ENCODE measurements around the gene PCGF2.

DNA sequence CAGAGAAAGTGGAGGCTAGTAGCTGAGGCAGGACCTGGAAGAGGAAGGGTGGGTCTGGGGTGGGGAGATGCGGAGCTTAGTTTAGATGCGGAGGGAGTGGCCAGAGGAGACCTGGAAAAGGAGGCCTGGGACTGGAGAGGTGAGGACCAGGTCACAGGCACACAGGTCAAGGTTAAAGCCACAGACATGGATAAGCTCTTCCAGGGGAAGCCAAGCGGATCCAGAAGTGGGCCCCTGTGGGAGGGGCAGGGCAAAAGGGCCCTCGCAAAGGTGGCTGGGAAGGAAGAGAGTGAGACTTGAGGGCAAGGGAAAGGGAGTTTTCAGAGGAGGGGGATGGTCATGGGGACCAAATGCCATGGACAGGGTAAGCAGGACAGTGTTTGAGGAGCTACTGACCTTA is 57.0 kb downstream of the PCGF2 start:
- TF ChIP-seq ZC3H10 (CRISPR knock-in tag; IDR thresholded peaks at IDR 0.05): no peak
- no peak for TF ChIP-seq ARNTL (CRISPR knock-in tag; IDR thresholded peaks at IDR 0.05; ENCODE audit: borderline replicate concordance, low read depth)
- TF ChIP-seq RARB (CRISPR knock-in tag; IDR thresholded peaks at IDR 0.05): no peak
- no peak for TF ChIP-seq ZNF565 (CRISPR knock-in tag; conservative IDR thresholded peaks at IDR 0.05; ENCODE audit: low read depth)
- TF ChIP-seq SNAI2 (CRISPR knock-in tag; IDR thresholded peaks at IDR 0.05): no peak
- TF ChIP-seq BACH2 (CRISPR knock-in tag; IDR thresholded peaks at IDR 0.05; ENCODE audit: borderline replicate concordance): no peak

Data from SK-N-SH treated with all-trans-retinoic acid at 6 μM for 48 hours (cell line).